Spleen (tissue), 3 donors: Measurements from ENCODE around the gene CDKN1C.

Experiments
- POLR2A ChIP-seq, 3 donors: fragments of 450-650 bp; IDR thresholded peaks; one replicate each; pipeline ENCODE4 v1.5.1; 2017; ENCODE audit warnings: antibody characterized with exemption in 3 of 3, mild to moderate bottlenecking in 1 of 3
- POLR2AphosphoS5 ChIP-seq, 3 donors: sonication (generic); formaldehyde crosslinking; IDR thresholded peaks; one replicate each; pipeline ENCODE4 v1.5.1; 2017; ENCODE audit warnings: antibody characterized with exemption in 3 of 3

GRCh38 chr11:2921742-2922493, 36.3 kb upstream of the CDKN1C start:
- TF ChIP-seq POLR2A (IDR thresholded peaks at IDR 0.05) = no peak
- TF ChIP-seq POLR2AphosphoS5 (IDR thresholded peaks at IDR 0.05) = peak in 1 of 3 donors; percentile 13
